Measurements from ENCODE around the gene TSPAN18.

DNA sequence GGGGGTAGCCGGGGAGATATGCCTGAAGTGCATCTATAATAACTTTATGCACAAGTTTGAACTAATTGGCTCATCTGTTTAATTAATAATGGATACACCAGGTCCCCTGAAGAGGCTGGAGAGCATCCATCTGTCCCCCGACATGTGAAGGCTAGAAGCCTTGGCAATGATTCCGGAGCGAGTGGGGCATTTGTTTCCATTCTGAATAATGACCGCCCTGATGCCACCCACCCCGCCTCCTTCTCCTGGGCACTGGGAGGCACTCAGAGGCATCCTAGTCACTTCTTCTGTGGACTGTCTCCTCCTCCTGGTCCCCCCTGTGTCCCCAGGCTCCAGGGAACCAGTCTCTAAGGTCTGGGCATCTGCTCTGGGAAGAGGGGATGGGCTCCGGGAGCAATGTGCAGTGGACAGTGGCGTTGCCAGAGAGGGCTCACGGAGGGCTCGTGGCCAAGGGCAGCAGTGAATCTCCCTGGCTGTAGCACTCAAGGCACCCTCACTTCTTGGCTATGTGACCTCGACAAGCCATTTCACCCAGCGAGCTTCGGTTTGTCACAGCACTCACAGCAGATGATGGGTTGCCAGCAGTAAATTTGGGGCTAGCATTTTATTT lies 64.7 kb downstream of the TSPAN18 start:
- TF ChIP-seq, protein P1, sequence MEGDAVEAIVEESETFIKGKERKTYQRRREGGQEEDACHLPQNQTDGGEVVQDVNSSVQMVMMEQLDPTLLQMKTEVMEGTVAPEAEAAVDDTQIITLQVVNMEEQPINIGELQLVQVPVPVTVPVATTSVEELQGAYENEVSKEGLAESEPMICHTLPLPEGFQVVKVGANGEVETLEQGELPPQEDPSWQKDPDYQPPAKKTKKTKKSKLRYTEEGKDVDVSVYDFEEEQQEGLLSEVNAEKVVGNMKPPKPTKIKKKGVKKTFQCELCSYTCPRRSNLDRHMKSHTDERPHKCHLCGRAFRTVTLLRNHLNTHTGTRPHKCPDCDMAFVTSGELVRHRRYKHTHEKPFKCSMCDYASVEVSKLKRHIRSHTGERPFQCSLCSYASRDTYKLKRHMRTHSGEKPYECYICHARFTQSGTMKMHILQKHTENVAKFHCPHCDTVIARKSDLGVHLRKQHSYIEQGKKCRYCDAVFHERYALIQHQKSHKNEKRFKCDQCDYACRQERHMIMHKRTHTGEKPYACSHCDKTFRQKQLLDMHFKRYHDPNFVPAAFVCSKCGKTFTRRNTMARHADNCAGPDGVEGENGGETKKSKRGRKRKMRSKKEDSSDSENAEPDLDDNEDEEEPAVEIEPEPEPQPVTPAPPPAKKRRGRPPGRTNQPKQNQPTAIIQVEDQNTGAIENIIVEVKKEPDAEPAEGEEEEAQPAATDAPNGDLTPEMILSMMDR (IDR thresholded peaks at IDR 0.05): no peak
- TF ChIP-seq POLR2AphosphoS5 (IDR thresholded peaks at IDR 0.05) (no peak), POLR2A (IDR thresholded peaks at IDR 0.05) (no peak)

All from breast epithelium (tissue), 3 donors.